DOHH2 (cell line): Measurements from ENCODE around the gene KIF20B.

ENCODE experiments used
- H3F3A ChIP-seq: fragments of 200-600 bp; sonication (generic), shearing (Covaris generic); 2 replicates; pipeline ENCODE4 v1.6.0; 2016; ENCODE audit warnings: antibody characterized with exemption, mild to moderate bottlenecking; ENCODE audit not compliant: control insufficient read depth, insufficient read depth
- H3K27ac ChIP-seq: fragments of 200-600 bp; sonication (generic); 2 replicates; pipeline ENCODE4 v1.5.1; 2014; ENCODE audit warnings: low read depth, mild to moderate bottlenecking, low read length, moderate library complexity
- H3K27me3 ChIP-seq: fragments of 200-600 bp; sonication (generic); 2 replicates; pipeline ENCODE4 v1.6.1; 2014; ENCODE audit warnings: mild to moderate bottlenecking, low read length, mixed read lengths; ENCODE audit not compliant: control insufficient read depth
- H3K36me3 ChIP-seq: fragments of 200-600 bp; sonication (generic); 2 replicates; pipeline ENCODE4 v1.6.1; 2014; ENCODE audit warnings: mild to moderate bottlenecking, low read length, moderate library complexity, mixed read lengths; ENCODE audit not compliant: control insufficient read depth
- H3K4me1 ChIP-seq: fragments of 200-600 bp; sonication (generic); 2 replicates; pipeline ENCODE4 v1.6.1; 2014; ENCODE audit warnings: mild to moderate bottlenecking, low read length, mixed read lengths; ENCODE audit not compliant: control insufficient read depth
- H3K4me2 ChIP-seq: fragments of 200-600 bp; sonication (generic); 2 replicates; pipeline ENCODE4 v1.6.0; 2014; ENCODE audit warnings: mild to moderate bottlenecking, low read length, moderate library complexity
- H3K4me3 ChIP-seq: fragments of 200-600 bp; sonication (generic); 2 replicates; pipeline ENCODE4 v1.5.1; 2014; ENCODE audit warnings: mild to moderate bottlenecking, low read length, mixed read lengths
- H3K79me2 ChIP-seq: fragments of 200-600 bp; sonication (generic); 2 replicates; pipeline ENCODE4 v1.6.1; 2014; ENCODE audit warnings: mild to moderate bottlenecking, low read length, mixed read lengths; ENCODE audit not compliant: control insufficient read depth
- H3K9me2 ChIP-seq: fragments of 200-600 bp; sonication (generic); replicated peaks from 2 replicates; pipeline ENCODE4 v1.6.1; 2014; ENCODE audit warnings: mild to moderate bottlenecking, low read length, mixed read lengths; ENCODE audit not compliant: control insufficient read depth
- H3K9me3 ChIP-seq: fragments of 200-600 bp; sonication (generic); 2 replicates; pipeline ENCODE4 v1.6.1; 2014; ENCODE audit warnings: antibody characterized with exemption, low read length, mixed read lengths; ENCODE audit not compliant: control insufficient read depth, insufficient read depth
- H4K20me1 ChIP-seq: fragments of 200-600 bp; sonication (generic); 2 replicates; pipeline ENCODE4 v1.6.0; 2014; ENCODE audit warnings: low read depth, mild to moderate bottlenecking, antibody characterized with exemption, low read length, moderate library complexity; ENCODE audit not compliant: control insufficient read depth, insufficient read depth
- EZH2phosphoT487 ChIP-seq: fragments of 200-600 bp; sonication (generic); IDR thresholded peaks from 2 replicates; pipeline ENCODE4 v1.6.1; 2017; ENCODE audit warnings: borderline replicate concordance, mild to moderate bottlenecking, antibody characterized with exemption, low read length, moderate library complexity, mixed read lengths
- TF ChIP-seq, protein P1 (sequence below): fragments of 200-600 bp; sonication (generic); IDR thresholded peaks from one replicate; pipeline ENCODE4 v1.5.1; 2014; ENCODE audit warnings: antibody characterized with exemption, mild to moderate bottlenecking, low read depth, low read length; ENCODE audit not compliant: poor library complexity, severe bottlenecking

Gene KIF20B

DNA sequence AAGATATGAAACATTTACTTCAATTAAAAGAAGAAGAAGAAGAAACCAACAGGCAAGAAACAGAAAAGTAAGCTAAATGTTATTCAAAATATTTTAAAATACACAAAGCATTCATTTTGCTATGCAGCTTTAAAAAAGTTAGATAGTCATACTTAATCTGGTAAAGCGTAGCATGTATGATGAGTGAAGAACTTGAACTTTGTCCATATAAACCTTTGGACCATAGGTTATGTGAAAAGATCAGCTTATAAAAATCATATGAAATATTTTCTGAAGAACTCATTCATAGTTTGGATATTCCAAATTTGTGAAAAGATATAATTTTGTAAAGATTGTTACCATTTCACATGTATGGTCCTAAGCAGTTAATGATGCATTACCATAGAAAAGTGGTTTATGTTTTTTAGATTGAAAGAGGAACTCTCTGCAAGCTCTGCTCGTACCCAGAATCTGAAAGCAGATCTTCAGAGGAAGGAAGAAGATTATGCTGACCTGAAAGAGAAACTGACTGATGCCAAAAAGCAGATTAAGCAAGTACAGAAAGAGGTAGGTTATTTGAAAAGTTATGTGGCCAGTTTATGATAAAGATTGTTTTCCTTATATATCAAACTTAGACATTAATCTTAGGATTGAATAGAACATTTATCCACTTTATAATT, 37.3 kb downstream of the KIF20B start:
- H3K9me2 ChIP-seq = no peaks in the 10 kb centered on the region
- peaks cover 86% of the 10 kb centered on the region for H3K36me3 ChIP-seq
- H3K27ac ChIP-seq = no peak overlapping the region
- no peaks in the 10 kb centered on the region for H4K20me1 ChIP-seq
- no peaks in the 10 kb centered on the region for H3K27me3 ChIP-seq
- H3K4me1 ChIP-seq = peaks cover 14% of the 10 kb centered on the region
- no peak overlapping the region for H3K4me3 ChIP-seq
- peaks cover 14% of the 10 kb centered on the region for H3F3A ChIP-seq
- H3K4me2 ChIP-seq = no peak overlapping the region
- no peaks in the 10 kb centered on the region for H3K9me3 ChIP-seq
- no peak for TF ChIP-seq EZH2phosphoT487
- TF ChIP-seq, protein P1, sequence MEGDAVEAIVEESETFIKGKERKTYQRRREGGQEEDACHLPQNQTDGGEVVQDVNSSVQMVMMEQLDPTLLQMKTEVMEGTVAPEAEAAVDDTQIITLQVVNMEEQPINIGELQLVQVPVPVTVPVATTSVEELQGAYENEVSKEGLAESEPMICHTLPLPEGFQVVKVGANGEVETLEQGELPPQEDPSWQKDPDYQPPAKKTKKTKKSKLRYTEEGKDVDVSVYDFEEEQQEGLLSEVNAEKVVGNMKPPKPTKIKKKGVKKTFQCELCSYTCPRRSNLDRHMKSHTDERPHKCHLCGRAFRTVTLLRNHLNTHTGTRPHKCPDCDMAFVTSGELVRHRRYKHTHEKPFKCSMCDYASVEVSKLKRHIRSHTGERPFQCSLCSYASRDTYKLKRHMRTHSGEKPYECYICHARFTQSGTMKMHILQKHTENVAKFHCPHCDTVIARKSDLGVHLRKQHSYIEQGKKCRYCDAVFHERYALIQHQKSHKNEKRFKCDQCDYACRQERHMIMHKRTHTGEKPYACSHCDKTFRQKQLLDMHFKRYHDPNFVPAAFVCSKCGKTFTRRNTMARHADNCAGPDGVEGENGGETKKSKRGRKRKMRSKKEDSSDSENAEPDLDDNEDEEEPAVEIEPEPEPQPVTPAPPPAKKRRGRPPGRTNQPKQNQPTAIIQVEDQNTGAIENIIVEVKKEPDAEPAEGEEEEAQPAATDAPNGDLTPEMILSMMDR = no peak
- no peaks in the 10 kb centered on the region for H3K79me2 ChIP-seq

DNA sequence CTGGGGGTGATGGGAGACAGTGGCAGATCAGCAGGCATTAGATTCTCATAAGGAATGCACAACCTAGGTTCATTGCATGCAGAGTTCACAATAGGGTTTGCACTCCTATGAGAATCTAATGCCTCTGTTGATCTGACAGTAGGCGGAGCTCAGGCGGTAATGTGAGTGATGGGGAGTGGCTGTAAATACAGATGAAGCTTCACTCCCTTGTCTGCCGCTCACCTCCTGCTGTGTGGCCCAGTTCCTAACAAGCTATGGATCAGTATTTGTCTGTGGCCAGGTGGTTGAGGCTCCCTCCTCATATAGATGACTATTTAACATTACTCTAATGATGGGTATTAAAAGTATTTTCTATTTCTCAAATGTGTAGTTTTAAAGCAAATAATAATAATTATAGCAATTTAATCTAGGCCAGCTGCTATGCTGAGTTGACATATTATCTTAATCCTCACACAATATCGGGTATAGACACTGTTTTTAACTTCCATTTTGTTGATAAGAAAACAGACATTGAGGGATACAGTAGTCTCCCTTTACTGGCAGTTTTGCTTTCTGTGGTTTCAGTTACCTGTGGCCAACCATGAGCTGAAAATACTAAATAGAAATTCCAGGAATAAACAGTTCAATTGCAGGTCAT, 39.9 kb downstream of the KIF20B start:
- Histone ChIP-seq H4K20me1 (no peaks in the 10 kb centered on the region), H3F3A (peaks cover 14% of the 10 kb centered on the region), H3K27ac (no peak overlapping the region), H3K36me3 (peaks cover 90% of the 10 kb centered on the region), H3K4me3 (no peak overlapping the region), H3K9me2 (no peaks in the 10 kb centered on the region), H3K4me1 (peaks cover 14% of the 10 kb centered on the region), H3K9me3 (no peaks in the 10 kb centered on the region), H3K27me3 (no peaks in the 10 kb centered on the region), H3K79me2 (no peaks in the 10 kb centered on the region), H3K4me2 (no peak overlapping the region)
- no peak for TF ChIP-seq EZH2phosphoT487
- TF ChIP-seq, protein P1 = no peak

DNA sequence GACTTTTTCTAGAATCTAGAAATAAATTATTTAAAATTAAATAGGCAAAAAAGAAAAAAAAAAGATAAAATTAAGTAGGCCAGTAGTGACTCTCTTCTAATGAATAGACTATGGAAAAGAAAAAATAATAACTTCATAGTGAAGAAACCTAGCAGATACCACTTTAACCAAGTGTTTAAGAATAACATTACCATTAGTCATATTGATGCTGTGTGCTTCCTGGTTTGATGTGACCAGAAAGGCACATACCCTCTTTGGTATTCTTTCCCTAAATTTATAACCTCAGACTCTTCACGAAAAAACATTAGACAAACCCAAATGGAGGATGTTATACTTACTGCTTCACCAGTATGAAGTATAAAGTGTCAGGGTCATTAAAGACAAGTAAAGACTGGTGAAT, 42.6 kb downstream of the KIF20B start:
- H3K4me1 ChIP-seq = peaks cover under 1% of the 10 kb centered on the region
- H3K9me2 ChIP-seq = no peaks in the 10 kb centered on the region
- H4K20me1 ChIP-seq = no peaks in the 10 kb centered on the region
- no peak overlapping the region for H3K27ac ChIP-seq
- no peak for TF ChIP-seq EZH2phosphoT487
- TF ChIP-seq, protein P1 = no peak
- no peaks in the 10 kb centered on the region for H3K9me3 ChIP-seq
- peaks cover 70% of the 10 kb centered on the region for H3K36me3 ChIP-seq
- no peaks in the 10 kb centered on the region for H3K79me2 ChIP-seq
- H3K27me3 ChIP-seq = no peaks in the 10 kb centered on the region
- H3K4me3 ChIP-seq = no peak overlapping the region
- H3F3A ChIP-seq = peaks cover 2% of the 10 kb centered on the region; the same call in 1 of the 2 replicates
- H3K4me2 ChIP-seq = no peak overlapping the region
